Mesenchymal stem cell (in vitro differentiated cells and primary cell): Measurements from ENCODE around the gene PTCHD1.

Experiments used
- DNase-seq: peaks from one replicate; pipeline ENCODE4 v3.0.0-alpha.2; 2013
- H2AFZ ChIP-seq: one replicate; pipeline ENCODE4 v1.6.1; 2013; ENCODE audit warnings: low read depth, mild to moderate bottlenecking, control low read depth, inconsistent platforms, low read length, moderate library complexity
- H2AK5ac ChIP-seq: 2 replicates; pipeline ENCODE4 v1.6.1; 2013; ENCODE audit warnings: low read length, moderate library complexity, mild to moderate bottlenecking, inconsistent platforms; ENCODE audit not compliant: severe bottlenecking
- H2BK120ac ChIP-seq: one replicate; pipeline ENCODE4 v1.6.1; 2013; ENCODE audit warnings: low read depth, mild to moderate bottlenecking, inconsistent platforms, low read length, moderate library complexity
- H2BK12ac ChIP-seq, 2 experiments: one replicate each; pipeline ENCODE4 v1.6.1; 2013; ENCODE audit warnings: inconsistent platforms in 2 of 2, low read length in 2 of 2, mild to moderate bottlenecking in 2 of 2, moderate library complexity in 2 of 2, control low read depth in 1 of 2
- H2BK15ac ChIP-seq: one replicate; pipeline ENCODE4 v1.6.1; 2013; ENCODE audit warnings: mild to moderate bottlenecking, low read depth, inconsistent platforms; ENCODE audit not compliant: poor library complexity, severe bottlenecking
- H2BK5ac ChIP-seq: 2 replicates; pipeline ENCODE4 v1.6.1; 2013; ENCODE audit warnings: low read depth, mild to moderate bottlenecking, low read length, control low read depth, inconsistent platforms; ENCODE audit not compliant: poor library complexity, severe bottlenecking
- H3K14ac ChIP-seq, 2 experiments: one replicate each; pipeline ENCODE4 v1.6.1; 2013; ENCODE audit warnings: inconsistent platforms in 2 of 2, low read length in 2 of 2, control low read depth in 1 of 2, mild to moderate bottlenecking in 1 of 2, moderate library complexity in 1 of 2
- H3K18ac ChIP-seq, 2 experiments: one replicate each; pipeline ENCODE4 v1.6.1; 2013; ENCODE audit warnings: inconsistent platforms in 2 of 2, low read length in 2 of 2, control low read depth in 1 of 2, low read depth in 1 of 2, mild to moderate bottlenecking in 1 of 2
- H3K23ac ChIP-seq, 2 experiments: one replicate each; pipeline ENCODE4 v1.6.1; 2013; ENCODE audit warnings: inconsistent platforms in 2 of 2, low read length in 2 of 2, mild to moderate bottlenecking in 2 of 2, moderate library complexity in 2 of 2, control low read depth in 1 of 2
- H3K27ac ChIP-seq: 2 replicates; pipeline ENCODE4 v1.5.1; 2013; ENCODE audit warnings: mild to moderate bottlenecking, moderate library complexity, low read length, control low read depth, inconsistent platforms; ENCODE audit not compliant: poor library complexity, severe bottlenecking
- H3K27me3 ChIP-seq, 2 experiments: 2 replicates each; pipeline versions ENCODE4 v1.6.1 to v1.7.0; 2013; ENCODE audit warnings: low read length in 2 of 2, mild to moderate bottlenecking in 2 of 2, moderate library complexity in 2 of 2, control low read depth in 1 of 2, inconsistent platforms in 1 of 2; ENCODE audit not compliant: control insufficient read depth in 1 of 2, insufficient read depth in 1 of 2
- H3K36me3 ChIP-seq, 2 experiments: 2 replicates each; pipeline versions ENCODE4 v1.6.1 to v1.7.0; 2013; ENCODE audit warnings: low read length in 2 of 2, control low read depth in 1 of 2, inconsistent platforms in 1 of 2, low read depth in 1 of 2, mild to moderate bottlenecking in 1 of 2; ENCODE audit not compliant: insufficient read depth in 2 of 2, control insufficient read depth in 1 of 2
- H3K4ac ChIP-seq, 2 experiments: one replicate each; pipeline ENCODE4 v1.6.1; 2013; ENCODE audit warnings: inconsistent platforms in 2 of 2, low read length in 2 of 2, mild to moderate bottlenecking in 2 of 2, moderate library complexity in 2 of 2, control low read depth in 1 of 2, low read depth in 1 of 2
- H3K4me1 ChIP-seq: 2 replicates; pipeline ENCODE4 v1.6.1; 2013; ENCODE audit warnings: low read depth, low read length, control low read depth; ENCODE audit not compliant: control insufficient read depth, insufficient read depth
- H3K4me2 ChIP-seq: 2 replicates; pipeline ENCODE4 v1.6.1; 2013; ENCODE audit warnings: low read length, mild to moderate bottlenecking, inconsistent platforms; ENCODE audit not compliant: poor library complexity, severe bottlenecking
- H3K4me3 ChIP-seq, 2 experiments: 2 replicates each; pipeline versions ENCODE4 v1.5.1 to v1.7.0; 2013; ENCODE audit warnings: low read length in 2 of 2, mild to moderate bottlenecking in 2 of 2, control low read depth in 1 of 2, low read depth in 1 of 2; ENCODE audit not compliant: insufficient read depth in 1 of 2
- H3K79me1 ChIP-seq: replicated peaks from 2 replicates; pipeline ENCODE4 v1.6.1; 2013; ENCODE audit warnings: mild to moderate bottlenecking, control low read depth, low read length, inconsistent platforms; ENCODE audit not compliant: poor library complexity, severe bottlenecking
- H3K9ac ChIP-seq: 2 replicates; pipeline ENCODE4 v1.7.0; 2013; ENCODE audit warnings: mild to moderate bottlenecking, low read length, moderate library complexity
- H3K9me3 ChIP-seq: 2 replicates; pipeline ENCODE4 v1.7.0; 2013; ENCODE audit warnings: mild to moderate bottlenecking, low read length; ENCODE audit not compliant: control insufficient read depth
- H4K8ac ChIP-seq: one replicate; pipeline ENCODE4 v1.6.1; 2013; ENCODE audit warnings: inconsistent platforms, mild to moderate bottlenecking, low read length, moderate library complexity
- H4K91ac ChIP-seq: one replicate; pipeline ENCODE4 v1.6.1; 2013; ENCODE audit warnings: mild to moderate bottlenecking, low read length, inconsistent platforms
- WGBS: methylation state at CpG from one replicate; pipeline ENCODE4 v1.1.7; 2013; ENCODE audit warnings: mixed read lengths; 5-methylcytosine and 5-hydroxymethylcytosine counted together

Gene PTCHD1

GRCh38 chrX:23372220-23372902 is 37.7 kb downstream of the PTCHD1 start:
- no peak overlapping the region for H3K18ac ChIP-seq
- no peak overlapping the region for H2AFZ ChIP-seq
- no peak overlapping the region for H3K27ac ChIP-seq
- H3K4me1 ChIP-seq: peaks cover 3% of the 10 kb centered on the region
- no peak overlapping the region for H2BK120ac ChIP-seq
- no peak overlapping the region for H3K4ac ChIP-seq
- no peak overlapping the region for H2BK15ac ChIP-seq
- H3K79me1 ChIP-seq: no peaks in the 10 kb centered on the region
- no peak overlapping the region for H3K4me2 ChIP-seq
- no peaks in the 10 kb centered on the region for H3K36me3 ChIP-seq
- H3K9ac ChIP-seq: no peak overlapping the region
- no peak overlapping the region for H3K14ac ChIP-seq
- H3K4me3 ChIP-seq: no peak overlapping the region
- no peak for DNase-seq
- H3K27me3 ChIP-seq: peaks cover 0 to 47% of the 10 kb centered on the region in 2 experiments
- no peak overlapping the region for H2BK5ac ChIP-seq
- whole genome bisulfite sequencing: 72% methylated on average over 4 of the region's 5 CpGs
- no peak overlapping the region for H4K8ac ChIP-seq
- no peaks in the 10 kb centered on the region for H3K9me3 ChIP-seq
- H2BK12ac ChIP-seq: no peak overlapping the region
- no peak overlapping the region for H2AK5ac ChIP-seq
- H4K91ac ChIP-seq: no peak overlapping the region
- no peak overlapping the region for H3K23ac ChIP-seq

DNA sequence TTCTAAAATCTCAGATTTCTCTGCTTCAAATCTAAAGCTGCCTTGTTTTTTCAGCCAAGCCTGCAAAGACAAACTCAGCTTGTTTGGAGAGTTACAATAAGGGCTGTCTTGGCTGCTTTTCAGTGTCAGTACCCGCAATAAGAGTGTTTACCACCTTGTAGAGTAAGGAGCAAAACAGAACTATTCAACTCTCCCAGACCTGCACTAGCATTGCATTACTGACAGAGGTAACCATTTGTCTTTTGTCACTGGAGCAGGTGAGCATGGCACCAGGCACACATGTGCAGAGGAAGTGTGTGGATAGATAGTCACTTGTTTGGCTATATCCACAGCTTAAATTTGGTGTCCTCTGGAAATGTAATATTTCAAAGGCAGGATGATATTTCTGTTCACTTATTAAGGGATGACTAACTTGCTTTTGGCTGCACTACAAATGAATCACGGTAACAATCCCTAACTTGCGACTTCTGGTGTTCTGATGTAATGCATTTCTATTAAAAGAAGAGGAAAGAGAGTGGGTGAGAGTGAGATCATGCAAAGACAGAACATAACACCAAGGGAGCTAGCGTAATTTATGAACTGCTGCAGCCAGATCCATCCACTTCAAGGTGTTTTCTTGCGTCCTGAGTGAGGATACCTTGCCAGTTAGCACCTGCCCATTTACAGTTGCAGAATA is 38.6 kb downstream of the PTCHD1 start:
- H3K4me2 ChIP-seq: no peak overlapping the region
- H2BK15ac ChIP-seq: no peak overlapping the region
- H3K14ac ChIP-seq: no peak overlapping the region
- H2BK12ac ChIP-seq: no peak overlapping the region
- H3K27me3 ChIP-seq: peaks cover 0 to 53% of the 10 kb centered on the region in 2 experiments
- no peaks in the 10 kb centered on the region for H3K9me3 ChIP-seq
- peak; percentile 45 for DNase-seq
- no peaks in the 10 kb centered on the region for H3K79me1 ChIP-seq
- H3K23ac ChIP-seq: no peak overlapping the region
- no peak overlapping the region for H3K27ac ChIP-seq
- no peak overlapping the region for H3K4me3 ChIP-seq
- no peak overlapping the region for H3K9ac ChIP-seq
- no peak overlapping the region for H2AFZ ChIP-seq
- no peak overlapping the region for H2BK5ac ChIP-seq
- no peak overlapping the region for H4K8ac ChIP-seq
- no peaks in the 10 kb centered on the region for H3K36me3 ChIP-seq
- H3K4me1 ChIP-seq: peaks cover 3% of the 10 kb centered on the region
- H3K4ac ChIP-seq: no peak overlapping the region
- WGBS: 50% methylated on average over 4 of the region's 5 CpGs
- no peak overlapping the region for H4K91ac ChIP-seq
- no peak overlapping the region for H2AK5ac ChIP-seq
- no peak overlapping the region for H2BK120ac ChIP-seq
- H3K18ac ChIP-seq: no peak overlapping the region

DNA sequence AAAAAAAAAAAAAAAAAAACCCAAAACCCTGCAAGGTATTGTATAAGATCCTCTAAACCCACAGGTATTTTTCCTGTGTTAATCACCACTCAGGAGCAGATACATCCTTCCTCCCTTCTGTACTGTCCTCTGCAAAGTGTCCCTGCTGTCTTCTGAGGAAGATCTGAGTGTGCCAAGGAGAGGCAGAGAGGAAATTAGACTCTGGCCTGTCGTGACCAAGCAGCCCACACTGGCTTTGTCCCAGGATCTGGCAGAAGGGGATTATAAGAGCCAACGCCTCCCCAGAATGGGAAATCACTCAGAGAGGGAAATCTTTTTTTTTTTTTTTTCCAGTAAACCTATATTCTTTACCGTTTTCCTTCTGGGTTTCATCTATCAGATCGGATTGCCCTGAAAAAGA is 39.6 kb downstream of the PTCHD1 start:
- Histone ChIP-seq H4K8ac (no peak overlapping the region), H3K23ac (no peak overlapping the region), H2BK12ac (no peak overlapping the region), H2BK5ac (no peak overlapping the region), H3K4me2 (no peak overlapping the region), H3K14ac (no peak overlapping the region), H2AK5ac (no peak overlapping the region), H3K18ac (no peak overlapping the region), H2AFZ (no peak overlapping the region), H3K27ac (no peak overlapping the region), H3K4me3 (no peak overlapping the region), H4K91ac (no peak overlapping the region), H2BK15ac (no peak overlapping the region), H3K4ac (no peak overlapping the region), H3K27me3 (peaks cover 0 to 57% of the 10 kb centered on the region in 2 experiments), H3K9ac (no peak overlapping the region), H3K36me3 (no peaks in the 10 kb centered on the region), H2BK120ac (no peak overlapping the region), H3K4me1 (peaks cover 3% of the 10 kb centered on the region), H3K79me1 (no peaks in the 10 kb centered on the region), H3K9me3 (no peaks in the 10 kb centered on the region)
- DNase-seq: no peak
- 22% methylated on average over 2 of the region's 4 CpGs for WGBS

DNA sequence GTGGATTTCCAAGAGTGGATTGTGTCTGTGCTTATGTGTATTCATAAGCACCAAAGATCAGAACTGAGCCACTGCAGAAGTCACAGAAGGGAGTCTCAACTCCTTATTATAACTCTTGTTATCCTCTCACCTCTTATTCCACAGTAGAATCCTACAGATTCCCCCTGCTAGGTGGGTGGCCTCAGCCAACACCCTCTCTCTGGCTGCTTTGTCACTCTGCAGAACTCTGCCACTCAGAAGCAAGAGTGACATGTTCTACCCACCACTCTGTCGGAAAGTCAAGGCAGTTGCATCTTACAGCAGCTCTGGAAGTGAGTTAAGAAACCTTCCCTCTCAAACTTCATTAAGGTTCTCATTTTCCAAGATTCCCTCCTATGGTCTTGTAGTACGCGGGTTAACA is 41.9 kb downstream of the PTCHD1 start:
- H3K79me1 ChIP-seq: no peaks in the 10 kb centered on the region

More for the DNA sequence above, 41.9 kb downstream of the PTCHD1 start:
- Histone ChIP-seq H2BK15ac (no peak overlapping the region), H3K27me3 (peaks cover 0 to 48% of the 10 kb centered on the region in 2 experiments), H3K4me1 (peaks cover 3% of the 10 kb centered on the region), H2BK5ac (no peak overlapping the region), H2AFZ (no peak overlapping the region), H3K4me2 (no peak overlapping the region), H4K91ac (no peak overlapping the region), H2BK120ac (no peak overlapping the region), H2AK5ac (no peak overlapping the region), H3K9ac (no peak overlapping the region), H3K27ac (no peak overlapping the region), H3K9me3 (no peaks in the 10 kb centered on the region), H3K18ac (no peak overlapping the region), H3K36me3 (no peaks in the 10 kb centered on the region), H3K4ac (no peak overlapping the region), H3K14ac (no peak overlapping the region), H4K8ac (no peak overlapping the region), H3K4me3 (no peak overlapping the region), H2BK12ac (no peak overlapping the region), H3K23ac (no peak overlapping the region)
- no peak for DNase-seq
- 100% methylated on average over 1 of the region's 3 CpGs for WGBS
